IMR-90 (cell line): ENCODE data around the gene DOK6. TPM values are rescaled to one million over a fixed set of nuclear protein-coding genes. Genes with fewer than 3 reads are reported as not detected.

Experiments
- ATAC-seq: fragments of 200-7000 bp; cut with Tn5 transposase; 2 replicates; pipeline ENCODE4 v1.9.1; 2020; ENCODE audit warnings: low read depth, mild to moderate bottlenecking, moderate library complexity
- BruUV-seq: library from RNA; stranded (reverse); fragments of 400-500 nt; replicated peaks from 2 replicates; lab custom pipeline; 2021; lab: Mats Ljungman, UMichigan
- CTCF ChIA-PET: fragments of 300-600 bp; formaldehyde crosslinking; extraction: SDS; loops from one replicate; lab custom pipeline; 2021; ENCODE audit warnings: antibody characterized with exemption; lab: Yijun Ruan, JAX
- POLR2A ChIA-PET: fragments of 300-600 bp; sonication (Branson Sonifier 250); formaldehyde crosslinking; loops from one replicate; lab custom pipeline; 2022; ENCODE audit warnings: antibody characterized with exemption; ENCODE audit not compliant: unreplicated experiment; lab: Charles Lee
- DNase-seq: peaks from one replicate; pipeline ENCODE4 v3.0.0; 2013
- H2AFZ ChIP-seq: replicated peaks from 2 replicates; pipeline ENCODE3; 2013; ENCODE audit warnings: low read length, mild to moderate bottlenecking; ENCODE audit not compliant: poor library complexity
- H2AK5ac ChIP-seq: 2 replicates; pipeline ENCODE4 v1.6.1; 2013; ENCODE audit warnings: low read depth, low read length, inconsistent platforms
- H2AK9ac ChIP-seq: replicated peaks from 2 replicates; pipeline ENCODE3; 2013; ENCODE audit warnings: mild to moderate bottlenecking, low read depth, low read length, moderate library complexity; ENCODE audit not compliant: poor library complexity
- H2BK120ac ChIP-seq: 2 replicates; pipeline ENCODE4 v1.6.1; 2013; ENCODE audit warnings: low read depth, low read length, inconsistent platforms
- H2BK15ac ChIP-seq: 3 replicates; pipeline ENCODE4 v1.6.1; 2013; ENCODE audit warnings: low read depth, low read length, inconsistent platforms
- H2BK20ac ChIP-seq: 2 replicates; pipeline ENCODE4 v1.6.1; 2013; ENCODE audit warnings: low read depth, mild to moderate bottlenecking, inconsistent platforms, low read length, moderate library complexity
- H2BK5ac ChIP-seq: 2 replicates; pipeline ENCODE4 v1.6.1; 2013; ENCODE audit warnings: mild to moderate bottlenecking, low read depth, low read length, inconsistent platforms; ENCODE audit not compliant: poor library complexity, severe bottlenecking
- H3K14ac ChIP-seq: replicated peaks from 2 replicates; pipeline ENCODE4 v1.6.1; 2013; ENCODE audit warnings: low read depth, low read length, inconsistent platforms
- H3K18ac ChIP-seq: 2 replicates; pipeline ENCODE4 v1.6.1; 2013; ENCODE audit warnings: low read depth, low read length, control low read depth
- H3K23ac ChIP-seq: 2 replicates; pipeline ENCODE4 v1.6.1; 2013; ENCODE audit warnings: low read depth, low read length, inconsistent platforms
- H3K27ac ChIP-seq: 2 replicates; pipeline ENCODE4 v1.5.1; 2013; ENCODE audit warnings: mild to moderate bottlenecking, control low read depth, low read length; ENCODE audit not compliant: insufficient read depth
- H3K27me3 ChIP-seq: 2 replicates; pipeline ENCODE4 v1.6.1; 2013; ENCODE audit warnings: low read length; ENCODE audit not compliant: control insufficient read depth, insufficient read depth
- H3K36me3 ChIP-seq: 2 replicates; pipeline ENCODE4 v1.6.1; 2013; ENCODE audit warnings: low read length, mixed read lengths; ENCODE audit not compliant: control insufficient read depth, insufficient read depth
- H3K4ac ChIP-seq: 2 replicates; pipeline ENCODE4 v1.6.1; 2013; ENCODE audit warnings: low read depth, low read length, inconsistent platforms
- H3K4me1 ChIP-seq: 2 replicates; pipeline ENCODE4 v1.6.1; 2013; ENCODE audit warnings: low read length, mixed read lengths; ENCODE audit not compliant: control insufficient read depth, insufficient read depth
- H3K4me2 ChIP-seq: 2 replicates; pipeline ENCODE4 v1.6.1; 2013; ENCODE audit warnings: low read depth, mild to moderate bottlenecking, control low read depth, low read length, moderate library complexity
- H3K4me3 ChIP-seq: 2 replicates; pipeline ENCODE4 v1.5.1; 2013; ENCODE audit warnings: low read depth, mild to moderate bottlenecking, control low read depth, low read length, moderate library complexity; ENCODE audit not compliant: insufficient read depth
- H3K56ac ChIP-seq: 2 replicates; pipeline ENCODE4 v1.6.1; 2013; ENCODE audit warnings: low read length, inconsistent platforms; ENCODE audit not compliant: insufficient read depth; ENCODE audit errors: extremely low read depth
- H3K79me1 ChIP-seq, 2 experiments: 2 replicates each; pipeline ENCODE4 v1.6.1; 2013; ENCODE audit warnings: low read length in 2 of 2, inconsistent platforms in 1 of 2, low read depth in 1 of 2
- H3K9ac ChIP-seq: 2 replicates; pipeline ENCODE4 v1.6.1; 2013; ENCODE audit warnings: low read depth, low read length, control low read depth
- H3K9me1 ChIP-seq: 2 replicates; pipeline ENCODE4 v1.6.1; 2013; ENCODE audit warnings: low read length, inconsistent platforms; ENCODE audit not compliant: insufficient read depth
- H3K9me3 ChIP-seq: 2 replicates; pipeline ENCODE4 v1.6.1; 2013; ENCODE audit warnings: low read length; ENCODE audit not compliant: control insufficient read depth, insufficient read depth
- H4K20me1 ChIP-seq: 2 replicates; pipeline ENCODE4 v1.6.1; 2013; ENCODE audit warnings: low read length, inconsistent platforms; ENCODE audit not compliant: insufficient read depth
- H4K5ac ChIP-seq: 2 replicates; pipeline ENCODE4 v1.6.1; 2013; ENCODE audit warnings: mild to moderate bottlenecking, low read depth, low read length, control low read depth
- H4K8ac ChIP-seq, 2 experiments: 2 replicates each; pipeline ENCODE4 v1.6.1; 2013; ENCODE audit warnings: low read depth in 2 of 2, low read length in 2 of 2, control low read depth in 1 of 2, inconsistent platforms in 1 of 2
- H4K91ac ChIP-seq: 2 replicates; pipeline ENCODE4 v1.6.1; 2013; ENCODE audit warnings: low read depth, low read length, inconsistent platforms; ENCODE audit not compliant: insufficient read depth
- BHLHE40 ChIP-seq: fragments of 150-350 bp; IDR thresholded peaks from 2 replicates; pipeline ENCODE4 v1.6.1; 2016; ENCODE audit warnings: mild to moderate bottlenecking, low read depth, low read length
- CTCF ChIP-seq: conservative IDR thresholded peaks from 2 replicates; pipeline ENCODE4 v1.5.1; 2012; ENCODE audit warnings: mild to moderate bottlenecking, low read depth, low read length, improper control_type of control experiment
- ELK1 ChIP-seq: fragments of 150-350 bp; IDR thresholded peaks from 2 replicates; pipeline ENCODE4 v1.6.1; 2016; ENCODE audit warnings: low read depth, mild to moderate bottlenecking, low read length, moderate library complexity, borderline replicate concordance
- FOS ChIP-seq: fragments of 150-350 bp; IDR thresholded peaks from 2 replicates; pipeline ENCODE4 v1.6.1; 2016; ENCODE audit warnings: low read depth, low read length
- MAFK ChIP-seq: IDR thresholded peaks from 2 replicates; pipeline ENCODE4 v1.6.1; 2012; ENCODE audit warnings: low read depth, low read length, improper control_type of control experiment
- MAZ ChIP-seq: IDR thresholded peaks from 2 replicates; pipeline ENCODE4 v1.6.1; 2012; ENCODE audit warnings: low read depth, mild to moderate bottlenecking, low read length, improper control_type of control experiment, moderate library complexity, borderline replicate concordance
- MXI1 ChIP-seq: IDR thresholded peaks from 2 replicates; pipeline ENCODE4 v1.6.1; 2012; ENCODE audit warnings: low read depth, mild to moderate bottlenecking, low read length, moderate library complexity, borderline replicate concordance
- NFE2L2 ChIP-seq: fragments of 150-350 bp; IDR thresholded peaks from 2 replicates; pipeline ENCODE4 v1.6.1; 2016; ENCODE audit warnings: low read depth, mild to moderate bottlenecking, low read length
- RAD21 ChIP-seq: IDR thresholded peaks from 2 replicates; pipeline ENCODE4 v1.6.1; 2012; ENCODE audit warnings: low read length, improper control_type of control experiment
- RCOR1 ChIP-seq: IDR thresholded peaks from 2 replicates; pipeline ENCODE4 v1.6.1; 2012; ENCODE audit warnings: mild to moderate bottlenecking, low read length, improper control_type of control experiment; ENCODE audit not compliant: insufficient replicate concordance
- SMC3 ChIP-seq: fragments of 150-350 bp; IDR thresholded peaks from 2 replicates; pipeline ENCODE4 v1.6.1; 2016; ENCODE audit warnings: low read depth, mild to moderate bottlenecking, antibody characterized with exemption, low read length, moderate library complexity
- USF2 ChIP-seq: fragments of 150-350 bp; IDR thresholded peaks from 2 replicates; pipeline ENCODE4 v1.6.1; 2017; ENCODE audit warnings: mild to moderate bottlenecking, antibody characterized with exemption, low read length, low read depth
- WGBS, 2 experiments: methylation state at CpG; one replicate each; pipeline versions ENCODE4 v1.1.5 to v1.1.7; 2013; ENCODE audit warnings: missing lambda C conversion rate in 2 of 2; ENCODE audit not compliant: insufficient read length in 1 of 2; ENCODE audit errors: extremely low coverage in 2 of 2; 5-methylcytosine and 5-hydroxymethylcytosine counted together
- dilution Hi-C: fragments of 300-500 bp; cut with HindIII; formaldehyde crosslinking; loops from one replicate; pipeline ENCODE4 v1.14.3; 2018; ENCODE audit warnings: low sequenced_read_pairs; ENCODE audit not compliant: unreplicated experiment
- in situ Hi-C: fragments of 300-500 bp; cut with MboI; formaldehyde crosslinking; loops from 3 replicates; pipeline ENCODE4 v1.14.3; 2019; ENCODE audit warnings: low sequenced_read_pairs, inconsistent platforms, mixed read lengths
- intact Hi-C: fragments of 100-400 bp; cut with micrococcal nuclease; formaldehyde crosslinking; loops from 2 replicates; pipeline ENCODE4 v1.10.0; 2022
- polyA plus RNA-seq, 3 experiments: library from polyadenylated mRNA; depleted of rRNA; stranded (reverse); fragments of >200 nt; gene quantifications; 2 replicates each; pipeline ENCODE4 v1.2.3, GENCODE V29; 2012; ENCODE audit warnings: low replicate concordance in 1 of 3
- total RNA-seq: library from RNA; depleted of rRNA; stranded (reverse); fragments of >200 nt; gene quantifications from 2 replicates; pipeline ENCODE4 v1.2.3, GENCODE V29; 2012

DOK6 gene
- total and polyA plus RNA-seq, 2 of the 4 experiments (the other 2 are of a cell fraction), result 1.9 to 2.7 TPM

GRCh38 chr18:69778680-69779079, 378.0 kb downstream of the DOK6 start:
- H3K9me1 ChIP-seq, result no peaks in the 10 kb centered on the region
- no TSS peak for BruUV-seq
- no peaks in the 10 kb centered on the region for H3K4me1 ChIP-seq
- dilution Hi-C loops, result no loop called here
- no peak overlapping the region for H3K27ac ChIP-seq
- in situ Hi-C loops, result no loop called here
- intact Hi-C loops, result no loop called here
- H2AK9ac ChIP-seq, result no peak overlapping the region
- DNase-seq, result no peak
- H3K4me2 ChIP-seq, result no peak overlapping the region
- no peaks in the 10 kb centered on the region for H4K20me1 ChIP-seq
- no peaks in the 10 kb centered on the region for H3K27me3 ChIP-seq
- H3K9me3 ChIP-seq, result no peaks in the 10 kb centered on the region
- no peak overlapping the region for H4K5ac ChIP-seq
- CTCF ChIA-PET, result no interaction called here
- ATAC-seq, result no peak
- H4K91ac ChIP-seq, result no peak overlapping the region
- POLR2A ChIA-PET, result no interaction called here
- no peak overlapping the region for H3K23ac ChIP-seq
- no peak overlapping the region for H3K9ac ChIP-seq
- no peak overlapping the region for H3K18ac ChIP-seq
- no peak overlapping the region for H3K14ac ChIP-seq
- no peak overlapping the region for H2BK5ac ChIP-seq
- no peaks in the 10 kb centered on the region for H3K36me3 ChIP-seq
- H3K4ac ChIP-seq, result no peak overlapping the region
- TF ChIP-seq RAD21, result no peak
- no peak for TF ChIP-seq MAFK
- no peak for TF ChIP-seq NFE2L2
- TF ChIP-seq SMC3, result no peak
- no peak for TF ChIP-seq MXI1
- TF ChIP-seq USF2, result no peak
- TF ChIP-seq BHLHE40, result no peak
- TF ChIP-seq FOS, result no peak
- no peak for TF ChIP-seq MAZ
- no peak for TF ChIP-seq ELK1
- TF ChIP-seq RCOR1, result no peak
- TF ChIP-seq CTCF, result no peak
- no peaks in the 10 kb centered on the region for H3K79me1 ChIP-seq
- H3K56ac ChIP-seq, result no peak overlapping the region
- H2AFZ ChIP-seq, result no peak overlapping the region
- no peak overlapping the region for H2AK5ac ChIP-seq
- no peak overlapping the region for H2BK20ac ChIP-seq
- no peak overlapping the region for H3K4me3 ChIP-seq
- no peak overlapping the region for H2BK120ac ChIP-seq
- no peak overlapping the region for H4K8ac ChIP-seq
- WGBS, 2 experiments, result no CpG with 5 or more reads among the region's 1 CpG
- no peak overlapping the region for H2BK15ac ChIP-seq
